ENCODE measurements around the gene ALX1.
"Not testable (repeated sequence)": the region's sequence is repeated elsewhere in the genome, so short reads cannot be mapped to it uniquely, and the experiment has no call there.

ALX1 gene

DNA sequence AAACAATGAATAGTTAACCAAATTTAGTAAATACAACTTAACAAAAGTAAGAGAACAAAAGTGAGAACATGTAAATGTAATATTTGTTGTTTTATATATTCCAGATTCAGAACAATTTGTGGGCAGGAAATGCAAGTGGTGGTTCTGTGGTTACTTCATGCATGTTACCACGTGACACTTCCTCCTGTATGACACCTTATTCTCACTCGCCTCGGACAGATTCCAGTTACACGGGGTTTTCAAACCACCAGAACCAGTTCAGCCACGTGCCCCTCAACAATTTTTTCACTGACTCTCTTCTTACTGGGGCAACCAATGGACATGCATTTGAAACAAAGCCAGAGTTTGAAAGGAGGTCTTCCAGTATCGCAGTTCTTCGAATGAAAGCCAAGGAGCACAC, 21.0 kb downstream of the ALX1 start:
- DNase-seq (ENCODE audit: low read depth), result no peak

DNA sequence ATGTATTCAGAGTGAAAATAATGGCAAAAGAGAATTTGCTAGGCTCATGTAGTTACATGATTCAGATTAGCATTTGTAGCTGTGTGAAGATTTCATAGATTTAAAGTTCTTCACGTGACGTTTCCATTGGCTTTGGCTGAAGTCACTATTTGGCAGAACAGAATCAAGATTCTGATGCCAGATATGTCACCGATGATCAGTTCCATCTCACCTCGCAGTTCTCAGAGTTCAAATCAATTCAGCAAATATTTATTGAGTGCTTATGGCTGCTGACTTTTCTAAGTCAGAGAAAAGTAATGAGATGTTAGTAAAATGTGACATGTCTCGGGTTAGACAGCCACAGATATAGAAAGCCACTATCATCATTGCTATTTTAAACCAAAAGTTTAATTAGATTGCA, 28.4 kb downstream of the ALX1 start:
- DNase-seq (ENCODE audit: low read depth), result no peak

DNA sequence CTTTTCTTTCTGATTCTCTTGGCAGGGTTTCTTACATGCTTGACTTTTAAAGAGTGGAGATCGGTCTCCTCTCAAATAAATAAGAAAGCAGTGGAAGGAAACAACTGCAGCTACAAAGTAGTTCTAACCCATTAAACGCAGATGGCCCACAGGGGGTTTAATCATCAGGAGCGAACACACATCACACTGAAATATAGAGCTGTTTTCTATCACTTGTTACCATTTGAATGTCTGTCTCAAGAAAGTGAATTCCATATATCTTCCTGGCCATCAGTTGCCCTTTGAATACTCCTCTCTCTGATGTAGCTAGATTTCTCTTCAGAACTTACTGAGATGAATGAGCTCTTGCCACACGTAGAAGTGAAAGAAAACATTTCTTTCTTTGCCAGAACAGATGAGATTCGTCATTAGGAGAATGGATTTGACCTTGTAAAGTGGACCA, 29.1 kb downstream of the ALX1 start:
- DNase-seq (ENCODE audit: low read depth), result no peak

DNA sequence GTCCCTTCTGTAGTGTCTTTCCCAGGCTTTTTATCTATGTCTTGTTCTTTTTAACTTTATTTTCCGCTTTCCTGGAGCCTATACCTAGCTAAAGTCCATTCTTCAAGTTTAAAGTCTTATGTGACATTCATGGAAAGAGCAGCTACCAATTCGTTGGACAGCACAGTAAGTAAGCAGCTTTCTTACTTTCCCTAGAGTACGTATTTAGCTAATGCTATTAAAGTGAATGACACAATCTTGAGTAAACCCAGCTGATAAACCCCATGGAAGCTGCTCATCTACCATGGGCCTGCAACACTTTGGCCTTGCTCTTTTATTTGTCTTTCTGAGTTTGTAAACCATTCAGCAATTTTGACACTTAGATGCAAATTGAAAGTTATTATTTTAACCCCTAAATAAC, 30.0 kb downstream of the ALX1 start:
- DNase-seq (ENCODE audit: low read depth), result no peak

DNA sequence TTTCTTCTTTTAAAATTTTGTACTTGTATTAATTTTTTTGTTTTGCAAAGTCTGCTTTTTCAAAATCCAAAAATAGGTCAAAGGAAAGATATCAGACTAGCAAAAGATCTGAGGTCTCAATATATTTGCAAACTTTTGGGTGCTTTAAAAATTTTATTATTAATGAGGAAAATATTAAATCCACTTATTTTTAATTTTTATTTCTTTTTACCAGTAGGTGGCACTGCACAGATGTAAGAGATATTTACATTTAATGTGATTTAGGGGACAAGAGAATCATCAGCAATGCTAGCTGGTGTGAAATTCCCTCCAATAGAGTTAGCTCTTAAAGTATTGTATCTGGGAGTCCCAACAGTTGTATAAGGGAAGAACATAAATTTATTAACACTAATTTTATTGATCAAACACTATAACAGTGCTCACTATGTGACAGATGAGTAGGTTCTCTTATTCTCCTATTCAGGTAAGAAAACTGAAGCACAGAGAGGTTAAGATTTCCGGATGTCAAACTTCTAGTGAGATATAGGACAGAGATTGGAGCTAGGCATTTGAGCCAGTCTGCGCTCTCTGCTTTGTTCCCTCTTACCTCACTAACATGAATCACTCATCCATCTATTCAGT, 30.5 kb downstream of the ALX1 start:
- no peak for DNase-seq (ENCODE audit: low read depth)

DNA sequence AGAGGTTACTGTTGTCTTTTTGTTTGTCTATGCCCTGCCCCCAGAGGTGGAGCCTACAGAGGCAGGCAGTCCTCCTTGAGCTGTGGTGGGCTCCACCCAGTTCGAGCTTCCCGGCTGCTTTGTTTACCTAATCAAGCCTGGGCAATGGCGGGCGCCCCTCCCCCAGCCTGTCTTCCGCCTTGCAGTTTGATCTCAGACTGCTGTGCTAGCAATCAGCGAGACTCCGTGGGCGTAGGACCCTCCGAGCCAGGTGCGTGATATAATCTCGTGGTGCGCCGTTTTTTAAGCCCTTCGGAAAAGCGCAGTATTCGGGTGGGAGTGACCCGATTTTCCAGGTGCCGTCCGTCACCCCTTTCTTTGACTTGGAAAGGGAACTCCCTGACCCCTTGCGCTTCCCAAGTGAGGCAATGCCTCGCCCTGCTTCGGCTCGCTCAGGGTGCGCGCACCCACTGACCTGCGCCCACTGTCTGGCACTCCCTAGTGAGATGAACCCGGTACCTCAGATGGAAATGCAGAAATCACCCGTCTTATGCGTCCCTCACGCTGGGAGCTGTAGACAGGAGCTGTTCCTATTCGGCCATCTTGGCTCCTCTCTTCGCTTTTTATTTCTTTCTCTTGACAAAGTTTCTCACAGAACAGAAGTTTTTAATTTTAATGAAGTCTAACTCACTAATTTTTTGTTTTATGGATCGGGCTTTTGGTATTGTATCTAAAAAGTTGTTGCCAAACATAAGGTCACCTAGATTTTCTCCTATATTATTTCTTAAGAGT, 38.0 kb downstream of the ALX1 start:
- not testable (repeated sequence) for DNase-seq (ENCODE audit: low read depth)

DNA sequence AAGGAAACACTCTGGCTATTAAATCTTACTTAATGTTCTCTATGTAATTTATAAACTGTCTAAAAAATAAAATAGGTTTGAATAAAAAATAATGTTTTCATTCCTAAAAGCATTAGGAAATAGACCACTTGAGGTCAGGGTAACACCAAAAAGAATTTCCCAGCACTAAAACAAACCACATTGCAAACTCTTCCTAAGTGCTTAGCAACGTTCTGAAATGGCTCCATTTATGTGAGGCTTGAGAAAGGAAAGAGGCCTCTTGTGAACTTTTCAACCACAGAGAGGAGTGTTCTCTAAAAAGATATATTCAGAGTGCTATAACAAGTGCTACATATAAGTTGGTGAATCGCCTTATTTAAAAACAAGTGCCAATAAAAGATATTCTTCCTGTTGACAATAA, 42.7 kb downstream of the ALX1 start:
- DNase-seq (ENCODE audit: low read depth), result no peak

DNA sequence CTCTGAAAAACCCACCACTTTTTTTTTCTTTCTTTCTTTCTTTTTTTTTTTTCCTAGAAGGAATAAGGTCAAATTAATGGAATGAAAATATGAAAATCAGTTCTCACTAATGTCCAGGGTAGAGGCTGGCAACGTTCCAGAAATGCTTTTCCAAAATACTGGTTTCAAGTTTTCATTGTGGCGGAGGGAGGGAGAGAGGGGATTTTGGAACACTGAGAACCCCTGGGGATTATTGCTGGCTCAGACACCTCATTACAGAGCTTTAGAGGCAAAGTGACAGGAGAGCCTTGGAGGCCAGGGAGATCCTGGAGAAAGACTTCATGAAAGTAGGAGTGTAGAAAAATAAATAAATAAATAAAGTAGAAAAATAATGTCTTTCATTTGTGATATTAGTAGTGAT, 45.4 kb downstream of the ALX1 start:
- no peak for DNase-seq (ENCODE audit: low read depth)

DNA sequence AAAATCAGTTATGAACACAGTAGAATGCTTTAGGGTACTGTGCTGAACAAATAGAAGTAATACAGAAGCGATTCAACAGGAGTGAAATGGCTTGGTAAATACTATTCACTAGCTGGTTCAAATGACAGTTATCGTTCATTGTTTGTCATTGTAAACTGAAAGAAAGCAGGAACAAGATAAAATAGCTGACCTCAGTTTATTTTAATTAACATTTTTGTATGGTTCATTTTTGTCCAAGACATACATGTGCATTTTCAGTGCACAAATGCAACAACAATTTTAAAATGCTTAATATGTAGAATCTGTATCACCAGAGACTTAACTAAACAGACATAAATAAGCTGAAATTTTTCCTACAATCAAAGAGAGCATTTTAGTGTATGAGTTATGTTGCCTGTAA, 49.9 kb downstream of the ALX1 start:
- DNase-seq (ENCODE audit: low read depth), result no peak

DNA sequence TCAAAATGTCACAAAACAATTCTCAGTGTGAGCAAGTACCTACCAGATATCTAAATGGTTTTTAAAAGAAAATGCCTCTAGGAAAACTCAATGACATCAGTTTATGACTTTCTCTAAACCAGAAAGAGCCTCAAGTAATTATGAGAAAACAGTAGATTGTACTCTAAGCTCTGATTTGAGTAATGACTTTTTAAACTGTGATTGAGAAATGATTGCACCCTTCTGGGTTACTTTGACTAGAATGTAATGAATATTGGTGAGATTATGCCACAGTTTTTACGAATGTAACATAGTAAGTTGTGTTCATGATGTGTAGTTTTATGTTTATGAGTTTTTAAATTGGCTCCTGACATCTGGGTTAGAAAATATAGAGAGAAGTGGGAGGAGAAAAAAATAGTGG, 68.8 kb downstream of the ALX1 start:
- no peak for DNase-seq (ENCODE audit: low read depth)

DNA sequence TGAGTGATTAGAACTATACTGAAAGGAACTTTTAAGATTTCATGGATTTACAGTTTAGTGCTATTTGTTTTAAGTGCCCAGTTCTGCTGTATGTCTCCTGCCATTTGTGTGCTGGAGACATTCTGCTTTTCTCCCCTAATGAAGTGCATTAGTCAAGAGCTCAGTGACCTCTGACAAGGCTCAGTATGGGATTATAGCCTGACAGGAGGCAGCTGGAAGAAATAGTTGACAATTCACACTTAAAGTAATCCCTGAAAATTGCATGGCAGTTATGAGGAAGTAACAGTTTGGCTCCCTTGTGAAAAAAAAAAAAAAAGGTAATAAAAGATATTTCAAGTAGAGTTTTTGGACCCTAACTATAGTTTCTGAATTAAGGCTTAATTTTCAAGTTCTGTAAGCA, 70.3 kb downstream of the ALX1 start:
- DNase-seq (ENCODE audit: low read depth), result no peak

All from T-helper 22 cell (primary cell).